Daoy (cell line): Measurements from ENCODE around the gene LHX3. TPM values are rescaled to one million over a fixed set of nuclear protein-coding genes. Genes with fewer than 3 reads are reported as not detected.
"Not testable (repeated sequence)": the region's sequence is repeated elsewhere in the genome, so short reads cannot be mapped to it uniquely, and the experiment has no call there.

Source experiments
- DNase-seq: peaks from one replicate; pipeline ENCODE4 v3.0.0-alpha.2; 2015; ENCODE audit warnings: low read depth
- total RNA-seq: library from RNA; depleted of rRNA; stranded (reverse); fragments of >200 nt; shearing (Covaris generic); gene quantifications from 2 replicates; pipeline ENCODE4 v1.2.3, GENCODE V29; 2014

Gene LHX3
- total RNA-seq, 1 experiment from 2014 or later: not detected

- no peak for DNase-seq
These were observed 37.3 kb upstream of the LHX3 start for GRCh38 chr9:136242248-136242647.

DNA sequence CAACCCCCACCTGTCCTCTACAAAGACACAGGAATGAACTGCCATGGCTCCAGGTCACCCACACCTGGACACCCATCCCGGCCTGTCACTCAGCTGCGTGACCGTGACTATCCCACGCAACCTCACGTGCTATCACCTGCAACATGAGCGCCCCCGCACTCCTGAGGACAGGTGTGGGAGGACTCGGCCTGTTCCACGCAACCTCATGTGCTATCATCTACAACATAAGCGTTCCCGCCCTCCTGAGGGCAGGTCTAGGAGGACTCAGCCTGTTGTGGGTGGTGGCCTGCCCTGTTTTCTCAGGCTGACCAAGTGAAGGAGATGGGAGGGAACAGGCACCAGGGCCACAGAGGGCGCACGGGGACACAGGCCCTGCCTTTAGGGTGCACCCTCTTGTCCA lies 36.6 kb upstream of the LHX3 start:
- DNase-seq: no peak

GRCh38 chr9:136240941-136241340 lies 36.0 kb upstream of the LHX3 start:
- no peak for DNase-seq

DNA sequence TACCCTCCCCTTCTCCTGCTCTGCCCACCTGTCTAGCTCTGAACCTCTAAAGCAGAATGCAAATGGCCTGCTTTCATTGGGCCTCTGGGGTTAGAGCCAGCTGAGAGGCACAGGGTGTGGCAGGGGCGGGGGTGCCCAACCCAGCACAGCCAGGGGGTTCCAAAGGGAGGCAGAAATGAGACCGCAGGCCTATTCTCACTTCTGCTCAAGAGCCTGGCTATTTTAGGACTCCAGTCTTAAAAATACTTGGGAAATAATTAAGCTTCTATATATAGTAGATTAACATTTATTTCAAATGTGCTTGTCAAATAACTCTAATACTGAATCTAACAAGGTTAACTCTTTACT lies 35.0 kb upstream of the LHX3 start:
- DNase-seq: no peak

DNA sequence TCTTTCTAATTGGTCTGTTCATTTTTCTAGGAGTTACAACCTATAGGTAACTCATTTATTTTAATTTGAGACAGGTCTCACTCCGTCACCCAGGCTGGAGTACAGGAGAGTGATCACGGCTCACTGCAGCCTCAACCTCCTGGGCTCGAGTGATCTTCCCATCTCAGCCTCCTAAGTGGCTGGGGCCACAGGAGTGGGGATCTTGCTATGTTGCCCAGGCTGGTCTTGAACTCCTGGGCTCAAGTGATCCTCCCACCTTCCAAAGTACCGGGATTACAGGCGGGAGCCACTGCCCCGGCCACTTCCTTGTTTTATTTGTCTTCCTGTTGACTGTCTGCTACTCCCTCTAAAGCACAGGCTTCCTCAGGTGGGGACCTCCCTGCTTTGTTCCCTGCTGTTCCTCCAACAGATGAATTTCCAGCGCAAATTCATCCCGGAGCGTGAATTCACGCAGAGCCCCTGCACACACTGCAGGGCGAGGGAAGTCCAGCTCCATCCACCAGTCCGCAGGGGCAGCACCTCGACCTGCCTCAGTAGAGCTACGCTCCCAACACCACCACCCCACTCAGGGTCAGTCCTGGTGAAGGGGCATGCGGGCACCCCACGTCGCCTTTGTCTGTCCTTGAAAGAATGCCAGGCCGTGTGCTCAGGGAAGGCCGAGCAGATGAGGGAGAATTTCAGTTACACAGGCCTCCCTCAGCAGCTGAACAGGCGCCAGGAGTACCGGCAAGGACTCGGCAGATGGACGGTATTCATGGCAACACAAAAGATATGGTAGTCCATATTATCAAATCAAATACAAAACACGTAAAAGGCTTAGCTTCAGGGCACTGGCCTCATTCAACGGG lies 34.4 kb upstream of the LHX3 start:
- DNase-seq: no peak

GRCh38 chr9:136238342-136238732 lies 33.4 kb upstream of the LHX3 start:
- DNase-seq: no peak

DNA sequence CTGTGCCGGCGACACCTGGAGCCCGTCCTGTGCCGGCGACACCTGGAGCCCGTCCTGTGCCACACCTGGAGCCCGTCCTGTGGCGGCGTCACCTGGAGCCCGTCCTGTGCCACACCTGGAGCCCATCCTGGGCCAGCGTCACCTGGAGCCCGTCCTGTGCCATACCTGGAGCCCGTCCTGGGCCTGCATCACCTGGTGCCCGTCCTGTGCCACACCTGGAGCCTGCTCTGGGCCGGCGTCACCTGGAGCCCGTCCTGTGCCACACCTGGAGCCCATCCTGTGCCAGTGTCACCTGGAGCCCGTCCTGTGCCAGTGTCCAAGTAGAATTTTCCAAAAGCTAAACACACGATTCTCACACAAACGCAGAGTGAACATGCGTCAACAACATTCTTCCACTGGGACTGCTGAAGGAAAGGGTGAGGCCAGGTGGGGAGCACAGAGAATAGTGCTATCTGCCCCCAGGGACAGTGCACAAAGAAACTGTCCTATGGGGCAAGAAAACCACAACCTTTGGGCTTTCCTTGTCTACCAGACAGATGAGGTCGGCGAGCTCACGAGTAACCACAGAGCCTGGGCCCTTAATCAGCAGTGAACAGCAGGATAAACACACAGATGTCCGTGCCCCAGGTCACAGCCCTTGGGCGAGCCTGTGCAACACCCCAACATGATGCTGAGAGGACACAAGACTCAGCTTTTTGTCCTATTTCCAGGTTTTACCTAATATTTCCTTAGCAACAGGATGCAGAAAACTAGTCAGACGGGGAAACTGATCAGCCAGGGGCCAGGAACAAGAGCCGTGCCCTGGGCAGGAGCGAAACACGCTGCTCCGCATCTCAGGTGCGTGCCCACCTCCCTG lies 32.8 kb upstream of the LHX3 start:
- DNase-seq: no peak

DNA sequence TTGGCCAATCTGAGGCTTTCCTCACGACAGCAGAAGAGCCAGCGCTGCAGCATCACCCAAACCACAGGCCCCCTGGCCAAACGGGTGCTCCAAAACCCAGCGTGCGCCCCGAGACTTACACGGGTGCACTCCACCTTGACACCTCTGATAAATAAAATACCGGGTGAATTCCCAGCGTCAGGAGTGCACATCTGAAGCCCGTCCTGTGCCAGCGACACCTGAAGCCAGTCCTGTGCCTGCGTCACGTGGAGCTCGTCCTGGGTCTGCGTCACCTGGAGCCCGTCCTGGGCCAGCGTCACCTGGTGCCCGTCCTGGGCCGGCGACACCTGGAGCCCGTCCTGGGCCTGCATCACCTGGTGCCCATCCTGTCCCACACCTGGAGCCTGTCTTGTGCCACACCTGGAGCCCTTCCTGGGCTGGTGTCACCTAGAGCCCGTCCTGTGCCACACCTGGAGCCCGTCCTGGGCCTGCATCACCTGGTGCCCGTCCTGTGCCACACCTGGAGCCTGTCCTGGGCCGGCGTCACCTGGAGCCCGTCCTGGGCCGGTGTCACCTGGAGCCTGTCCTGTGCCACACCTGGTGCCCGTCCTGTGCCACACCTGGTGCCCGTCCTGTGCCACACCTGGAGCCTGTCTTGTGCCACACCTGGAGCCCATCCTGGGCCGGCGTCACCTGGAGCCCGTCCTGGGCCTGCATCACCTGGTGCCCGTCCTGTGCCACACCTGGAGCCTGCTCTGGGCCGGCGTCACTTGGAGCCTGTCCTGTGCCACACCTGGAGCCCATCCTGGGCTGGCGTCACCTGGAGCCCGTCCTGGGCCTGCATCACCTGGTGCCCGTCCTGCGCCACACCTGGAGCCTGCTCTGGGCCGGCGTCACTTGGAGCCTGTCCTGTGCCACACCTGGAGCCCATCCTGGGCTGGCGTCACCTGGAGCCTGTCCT lies 31.8 kb upstream of the LHX3 start:
- not testable (repeated sequence) for DNase-seq

DNA sequence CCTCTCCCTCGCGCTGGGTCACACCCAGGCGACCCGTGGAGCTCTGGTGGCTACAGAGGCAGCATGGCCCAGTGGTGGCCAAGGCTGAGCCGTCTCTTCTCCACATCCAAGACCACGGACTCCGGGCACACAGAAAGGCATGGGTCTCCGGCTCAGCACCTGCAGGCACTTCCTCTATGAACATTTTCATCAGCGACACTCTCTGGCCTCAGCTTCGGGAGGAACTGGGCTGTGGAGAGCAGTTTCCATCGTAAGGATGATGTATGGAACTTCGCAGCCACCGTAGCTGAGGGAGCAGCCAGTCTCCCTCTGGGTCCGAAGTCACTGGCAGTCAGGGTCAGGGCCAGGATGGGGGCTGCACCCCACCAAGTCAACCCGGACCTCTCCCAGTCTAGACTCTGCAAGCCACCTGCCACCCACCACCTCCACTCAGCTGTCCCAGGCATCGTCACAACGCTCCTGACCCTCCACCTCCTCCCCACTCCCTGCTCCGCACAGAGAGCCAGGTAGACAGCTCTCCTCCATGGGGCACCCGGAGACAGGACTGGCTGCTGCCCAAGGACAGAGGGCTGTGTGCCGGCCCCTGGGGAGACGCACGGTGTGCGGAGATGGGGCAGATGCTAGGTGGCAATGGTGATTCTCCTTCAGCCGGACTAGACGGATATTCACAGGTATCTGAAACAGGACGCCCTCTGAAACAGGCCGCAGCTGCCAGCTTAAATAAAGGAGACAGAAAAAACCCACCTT lies 31.0 kb upstream of the LHX3 start:
- DNase-seq: no peak

- DNase-seq: no peak
These were observed 30.2 kb upstream of the LHX3 start for GRCh38 chr9:136235171-136235570.

- DNase-seq: no peak
These were observed 29.7 kb upstream of the LHX3 start for GRCh38 chr9:136234597-136234996.

- DNase-seq: no peak
These were observed 28.9 kb upstream of the LHX3 start for GRCh38 chr9:136233868-136234267.

GRCh38 chr9:136233411-136233810 lies 28.5 kb upstream of the LHX3 start:
- no peak for DNase-seq

DNA sequence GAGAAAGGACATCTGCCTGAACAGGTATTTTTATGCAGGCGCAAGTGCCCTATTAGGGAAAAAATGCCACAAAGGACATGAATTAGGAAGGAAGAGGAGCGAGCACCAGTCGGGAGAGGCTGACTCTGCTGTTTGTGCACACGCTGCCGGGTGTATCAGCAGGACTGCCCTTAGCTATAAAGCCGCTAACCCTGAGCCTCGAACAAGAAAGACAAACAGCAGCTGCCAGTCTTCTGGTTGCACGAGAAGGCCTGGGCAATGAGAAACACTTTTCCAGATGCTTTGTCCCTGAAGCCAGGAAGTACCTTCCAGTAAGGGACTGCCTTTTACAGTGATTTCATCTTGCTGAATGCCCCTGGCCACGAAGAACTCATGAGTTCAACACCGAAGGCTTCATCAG lies 28.0 kb upstream of the LHX3 start:
- DNase-seq: no peak

GRCh38 chr9:136231478-136232297 lies 26.8 kb upstream of the LHX3 start:
- no peak for DNase-seq

DNA sequence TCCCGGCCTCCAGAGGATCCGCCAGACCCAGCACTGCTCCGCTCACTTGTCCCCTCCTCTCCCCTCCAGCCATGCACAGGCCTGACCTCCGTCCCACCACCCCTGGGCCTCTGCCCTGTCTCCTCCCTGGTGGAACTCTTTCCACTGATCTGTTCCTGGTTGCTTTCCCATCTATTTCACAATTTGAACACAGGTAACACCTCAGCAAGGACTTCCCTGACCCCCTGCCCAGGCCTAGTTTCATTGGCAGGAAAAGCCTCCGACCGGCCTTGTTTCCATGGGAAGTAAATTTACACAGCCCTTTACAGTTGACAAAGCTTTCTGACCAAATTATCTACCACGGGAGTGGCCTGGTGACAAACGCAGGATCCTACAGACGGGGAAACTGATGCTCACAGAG lies 25.8 kb upstream of the LHX3 start:
- no peak for DNase-seq

GRCh38 chr9:136230365-136230764 lies 25.4 kb upstream of the LHX3 start:
- DNase-seq: no peak

GRCh38 chr9:136229096-136230065 lies 24.5 kb upstream of the LHX3 start:
- DNase-seq: no peak
